ENCODE results near the gene VPS35.

GRCh38 chr16:46613352-46613751, 75.6 kb downstream of the VPS35 start:
- TF ChIP-seq POLR2A (IDR thresholded peaks at IDR 0.05; ENCODE audit: low read depth, low read length) (no peak), POLR2AphosphoS5 (IDR thresholded peaks at IDR 0.05; ENCODE audit: low read depth, low read length) (no peak), TAF1 (IDR thresholded peaks at IDR 0.05; ENCODE audit: low read depth, low read length) (no peak)
